Memory B cell (primary cell): Measurements from ENCODE around the gene DIPK1B.
"Not testable (repeated sequence)": the region's sequence is repeated elsewhere in the genome, so short reads cannot be mapped to it uniquely, and the experiment has no call there.

ENCODE experiments used
- ATAC-seq: fragments of 150-1000 bp; cut with Tn5 transposase; 2 replicates; pipeline ENCODE4 v1.10.0; 2021; ENCODE audit warnings: low read depth, mild to moderate bottlenecking, moderate library complexity
- DNase-seq, 2 donors: peaks; one replicate each; pipeline ENCODE4 v3.0.0; 2022; ENCODE audit warnings: low spot score in 2 of 2
- H3K27ac Mint-ChIP-seq: one replicate; pipeline ENCODE4 v1.8.0; 2022; ENCODE audit warnings: mild to moderate bottlenecking, moderate library complexity, mixed read lengths
- H3K27me3 Mint-ChIP-seq: one replicate; pipeline ENCODE4 v1.8.0; 2022; ENCODE audit warnings: mixed read lengths
- H3K36me3 Mint-ChIP-seq: one replicate; pipeline ENCODE4 v1.8.0; 2022; ENCODE audit warnings: mild to moderate bottlenecking, mixed read lengths
- H3K4me1 Mint-ChIP-seq: one replicate; pipeline ENCODE4 v1.8.0; 2022; ENCODE audit warnings: mixed read lengths
- H3K4me3 Mint-ChIP-seq: one replicate; pipeline ENCODE4 v1.8.0; 2022; ENCODE audit warnings: mild to moderate bottlenecking, moderate library complexity, mixed read lengths
- H3K9me3 Mint-ChIP-seq: one replicate; pipeline ENCODE4 v1.8.0; 2022; ENCODE audit warnings: mixed read lengths

The DIPK1B gene

GRCh38 chr9:136695955-136696354, 16.4 kb upstream of the DIPK1B start:
- Mint-ChIP-seq H3K36me3 (no peaks in the 10 kb centered on the region), H3K4me1 (peaks cover 16% of the 10 kb centered on the region), H3K4me3 (no peak overlapping the region), H3K27me3 (peaks cover 21% of the 10 kb centered on the region), H3K27ac (no peak overlapping the region), H3K9me3 (no peaks in the 10 kb centered on the region)
- ATAC-seq = no peak
- no peak for DNase-seq

DNA sequence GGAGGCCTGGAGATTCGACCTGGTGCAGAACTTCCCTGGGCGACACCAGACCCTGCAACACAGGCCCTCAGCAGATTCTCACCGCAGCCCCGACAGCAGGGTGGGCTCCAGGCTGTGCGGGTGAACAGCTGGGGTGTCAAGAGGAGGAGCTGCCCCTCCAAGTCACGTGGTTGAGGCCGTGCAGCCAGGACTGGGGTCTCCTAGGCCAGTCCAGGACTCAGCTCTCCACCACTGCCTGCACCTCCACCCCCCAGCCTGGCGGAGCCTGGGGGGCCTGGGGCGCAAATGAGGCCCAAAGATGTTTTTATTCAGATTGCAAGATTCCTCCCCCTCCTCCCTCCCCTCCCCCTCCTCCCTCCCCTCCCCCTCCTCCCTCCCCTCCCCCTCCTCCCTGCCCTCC, 15.9 kb upstream of the DIPK1B start:
- peaks cover 19% of the 10 kb centered on the region for H3K27me3 Mint-ChIP-seq
- no peaks in the 10 kb centered on the region for H3K36me3 Mint-ChIP-seq
- peaks cover 20% of the 10 kb centered on the region for H3K4me1 Mint-ChIP-seq
- no peaks in the 10 kb centered on the region for H3K9me3 Mint-ChIP-seq
- ATAC-seq = no peak
- no peak for DNase-seq
- no peak overlapping the region for H3K4me3 Mint-ChIP-seq
- no peak overlapping the region for H3K27ac Mint-ChIP-seq

DNA sequence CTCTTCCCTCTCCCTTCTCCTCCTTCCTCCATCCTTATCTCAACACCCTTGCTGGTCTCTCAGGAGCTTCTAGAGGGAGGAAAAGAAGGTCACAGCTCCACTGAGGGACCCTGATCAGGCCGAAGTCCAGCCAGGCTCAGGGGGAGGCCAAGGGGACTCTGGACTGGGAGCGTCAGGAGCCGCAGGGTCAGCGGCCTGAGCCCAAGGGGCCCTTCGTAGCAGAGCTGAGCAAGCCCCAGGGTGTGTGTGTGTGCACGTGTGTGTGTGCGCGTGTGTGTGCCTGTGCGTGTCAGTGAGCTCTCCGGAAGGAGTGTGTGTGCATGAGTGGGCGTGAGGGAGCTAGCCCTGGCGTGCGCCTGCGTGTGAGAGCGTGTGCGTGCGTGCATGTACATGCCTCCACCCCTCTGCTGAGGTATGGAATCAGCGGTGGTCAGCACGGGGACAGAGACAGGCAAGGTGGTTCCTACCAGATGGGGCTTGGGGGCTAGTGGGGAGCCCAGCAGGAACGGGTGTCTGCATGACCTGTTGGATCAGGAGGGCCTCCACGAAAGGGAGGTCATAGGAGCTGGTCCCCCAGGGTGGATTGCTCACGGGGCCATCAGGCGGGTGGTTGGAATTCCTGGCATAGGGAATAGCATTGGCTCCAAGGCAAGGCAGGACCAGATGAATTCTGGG, 15.1 kb upstream of the DIPK1B start:
- DNase-seq = no peak
- Mint-ChIP-seq H3K27me3 (peaks cover 19% of the 10 kb centered on the region), H3K36me3 (no peaks in the 10 kb centered on the region), H3K27ac (no peak overlapping the region), H3K4me3 (no peak overlapping the region), H3K4me1 (peaks cover 26% of the 10 kb centered on the region), H3K9me3 (no peaks in the 10 kb centered on the region)
- no peak for ATAC-seq

GRCh38 chr9:136697821-136698526, 14.4 kb upstream of the DIPK1B start:
- DNase-seq (no peak), ATAC-seq (no peak)
- Mint-ChIP-seq H3K4me1 (peaks cover 26% of the 10 kb centered on the region), H3K9me3 (no peaks in the 10 kb centered on the region), H3K27ac (no peak overlapping the region), H3K36me3 (no peaks in the 10 kb centered on the region), H3K27me3 (peaks cover 17% of the 10 kb centered on the region), H3K4me3 (no peak overlapping the region)

- DNase-seq (no peak), ATAC-seq (no peak)
- Mint-ChIP-seq H3K4me3 (no peak overlapping the region), H3K27ac (no peak overlapping the region), H3K9me3 (no peaks in the 10 kb centered on the region), H3K27me3 (peaks cover 13% of the 10 kb centered on the region), H3K4me1 (peaks cover 25% of the 10 kb centered on the region), H3K36me3 (no peaks in the 10 kb centered on the region)
Observed at GRCh38 chr9:136698635-136699246, 13.6 kb upstream of the DIPK1B start.

- Mint-ChIP-seq H3K36me3 (no peaks in the 10 kb centered on the region), H3K27me3 (peaks cover 16% of the 10 kb centered on the region), H3K4me1 (peaks cover 25% of the 10 kb centered on the region), H3K4me3 (no peak overlapping the region), H3K27ac (no peak overlapping the region), H3K9me3 (no peaks in the 10 kb centered on the region)
- ATAC-seq = no peak
- DNase-seq = no peak
Observed at GRCh38 chr9:136700304-136700703, 12.1 kb upstream of the DIPK1B start.

DNA sequence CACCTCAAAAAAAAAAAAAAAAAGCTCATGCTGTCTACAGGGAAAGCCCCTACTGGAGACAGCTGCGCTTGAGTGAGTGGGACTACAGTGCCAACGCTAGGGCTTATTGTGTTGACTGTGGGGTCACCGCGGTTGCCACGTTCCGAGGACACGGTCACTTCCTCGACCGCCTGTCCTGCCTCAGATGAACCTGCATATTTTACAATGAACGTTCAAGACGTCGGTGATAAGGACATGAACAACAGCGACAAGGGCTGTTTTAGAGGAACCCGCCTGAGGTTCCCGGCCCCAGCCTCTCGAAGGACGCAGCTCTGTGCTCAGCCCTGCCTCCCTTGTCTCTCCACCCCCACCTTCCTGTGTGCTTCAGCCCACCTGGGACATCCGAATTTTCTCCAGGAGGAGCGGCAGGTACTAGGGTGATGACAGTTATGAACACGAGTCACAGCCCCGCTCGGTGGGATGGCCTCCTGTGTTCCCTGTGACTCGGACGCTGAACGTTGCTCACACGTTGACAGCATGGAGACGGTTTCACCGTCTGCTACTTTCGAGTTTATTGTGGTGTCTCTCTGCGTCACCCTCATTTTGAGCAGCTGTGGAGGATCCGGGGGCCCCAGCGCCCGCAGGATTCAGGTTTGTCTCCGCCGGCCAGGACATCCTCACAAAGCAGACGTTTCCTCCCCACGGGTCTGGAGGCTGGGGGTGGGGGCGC, 11.3 kb upstream of the DIPK1B start:
- DNase-seq = peak; percentile 65 to 69
- Mint-ChIP-seq H3K4me3 (peak overlapping the region; percentile 80), H3K4me1 (peaks cover 25% of the 10 kb centered on the region), H3K27ac (peak overlapping the region; percentile 92), H3K27me3 (peaks cover 14% of the 10 kb centered on the region), H3K9me3 (no peaks in the 10 kb centered on the region), H3K36me3 (no peaks in the 10 kb centered on the region)
- ATAC-seq = peak; percentile 76

- Mint-ChIP-seq H3K9me3 (no peaks in the 10 kb centered on the region), H3K27ac (peak overlapping the region; percentile 92), H3K4me3 (peak overlapping the region; percentile 80), H3K4me1 (peaks cover 25% of the 10 kb centered on the region), H3K27me3 (peaks cover 14% of the 10 kb centered on the region), H3K36me3 (no peaks in the 10 kb centered on the region)
- ATAC-seq = no peak
- DNase-seq = no peak
Observed at GRCh38 chr9:136701668-136702053, 10.7 kb upstream of the DIPK1B start.

DNA sequence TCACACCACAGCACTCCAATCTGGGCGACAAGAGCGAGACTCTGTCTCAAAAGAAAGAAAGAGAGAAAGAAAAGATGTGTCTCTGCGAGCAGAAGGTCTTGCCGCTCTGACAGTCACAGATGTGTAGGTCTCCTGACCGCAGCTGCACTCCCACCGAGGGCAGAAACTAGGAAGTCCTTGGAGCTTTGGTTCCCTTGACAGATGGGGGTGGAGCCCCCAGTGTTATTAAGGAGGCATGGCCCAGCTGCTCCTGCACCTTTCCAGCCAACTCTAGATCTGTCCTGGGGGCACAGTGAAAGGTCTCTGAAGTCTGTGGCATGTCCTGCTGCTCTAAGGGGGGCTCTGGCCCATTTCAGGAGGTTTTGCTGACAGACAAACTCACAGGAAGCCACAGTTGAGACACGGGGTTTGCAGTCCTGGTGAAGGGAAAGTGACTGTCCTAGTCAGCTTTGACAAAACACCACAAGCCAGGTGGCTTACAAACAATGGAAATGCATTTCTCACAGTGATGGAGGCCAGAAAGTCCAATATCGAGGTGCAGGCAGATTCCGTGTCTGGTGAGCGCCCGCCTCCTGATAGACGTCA, 9.0 kb upstream of the DIPK1B start:
- Mint-ChIP-seq H3K4me1 (peaks cover 19% of the 10 kb centered on the region), H3K9me3 (no peaks in the 10 kb centered on the region), H3K36me3 (no peaks in the 10 kb centered on the region), H3K27ac (peak overlapping the region; percentile 14), H3K4me3 (no peak overlapping the region), H3K27me3 (peaks cover 5% of the 10 kb centered on the region)
- peak; percentile 18 for ATAC-seq
- no peak for DNase-seq

- H3K36me3 Mint-ChIP-seq, DNase-seq, H3K4me3 Mint-ChIP-seq, H3K27ac Mint-ChIP-seq, H3K27me3 Mint-ChIP-seq, H3K9me3 Mint-ChIP-seq, ATAC-seq: not testable (repeated sequence)
- peaks cover 19% of the 10 kb centered on the region for H3K4me1 Mint-ChIP-seq
Observed at GRCh38 chr9:136704741-136705140, 7.6 kb upstream of the DIPK1B start.

DNA sequence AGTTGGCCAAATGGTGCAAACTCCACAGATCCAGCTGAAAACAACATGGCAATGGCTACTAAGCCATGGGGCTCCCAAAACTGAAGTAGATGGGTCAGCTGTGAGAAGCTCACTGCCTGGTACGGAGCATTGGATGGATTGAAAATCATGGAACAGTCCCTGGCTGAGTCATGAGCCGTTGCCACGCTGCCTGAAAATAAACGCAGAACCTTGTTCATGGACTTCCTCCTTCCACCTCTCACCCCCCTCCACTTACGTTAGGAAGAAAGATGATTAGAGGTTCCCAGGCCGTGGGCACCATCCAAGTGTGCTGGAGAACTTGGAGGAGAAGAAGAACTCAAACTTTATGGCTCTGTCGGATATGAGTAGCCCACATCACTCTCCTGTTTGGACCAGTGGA, 6.8 kb upstream of the DIPK1B start:
- ATAC-seq (no peak), DNase-seq (no peak)
- Mint-ChIP-seq H3K36me3 (no peaks in the 10 kb centered on the region), H3K27me3 (peaks cover 9% of the 10 kb centered on the region), H3K4me3 (no peak overlapping the region), H3K27ac (no peak overlapping the region), H3K9me3 (no peaks in the 10 kb centered on the region), H3K4me1 (peaks cover 15% of the 10 kb centered on the region)

DNA sequence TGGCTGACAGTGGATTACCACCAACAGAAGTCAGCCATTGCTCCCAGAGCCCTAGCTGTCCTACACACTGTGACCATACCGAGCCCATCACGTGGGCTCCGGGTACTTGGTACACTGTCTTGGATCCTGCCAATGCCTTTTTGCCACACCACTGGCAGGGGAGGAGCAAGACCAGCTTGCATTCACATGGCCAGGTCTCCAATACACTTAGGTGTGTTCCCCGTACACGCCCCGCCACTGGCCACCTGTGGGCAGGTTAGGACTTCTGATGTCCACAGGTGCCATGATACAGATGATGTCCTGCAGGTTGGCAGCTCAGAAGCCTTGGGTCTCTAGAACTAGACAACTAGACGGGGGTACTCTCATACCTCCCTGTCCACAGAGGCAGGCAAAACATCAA, 5.4 kb upstream of the DIPK1B start:
- Mint-ChIP-seq H3K9me3 (no peaks in the 10 kb centered on the region), H3K4me3 (no peak overlapping the region), H3K36me3 (no peaks in the 10 kb centered on the region), H3K27ac (no peak overlapping the region), H3K4me1 (peaks cover 9% of the 10 kb centered on the region), H3K27me3 (peaks cover 13% of the 10 kb centered on the region)
- ATAC-seq (no peak), DNase-seq (no peak)

DNA sequence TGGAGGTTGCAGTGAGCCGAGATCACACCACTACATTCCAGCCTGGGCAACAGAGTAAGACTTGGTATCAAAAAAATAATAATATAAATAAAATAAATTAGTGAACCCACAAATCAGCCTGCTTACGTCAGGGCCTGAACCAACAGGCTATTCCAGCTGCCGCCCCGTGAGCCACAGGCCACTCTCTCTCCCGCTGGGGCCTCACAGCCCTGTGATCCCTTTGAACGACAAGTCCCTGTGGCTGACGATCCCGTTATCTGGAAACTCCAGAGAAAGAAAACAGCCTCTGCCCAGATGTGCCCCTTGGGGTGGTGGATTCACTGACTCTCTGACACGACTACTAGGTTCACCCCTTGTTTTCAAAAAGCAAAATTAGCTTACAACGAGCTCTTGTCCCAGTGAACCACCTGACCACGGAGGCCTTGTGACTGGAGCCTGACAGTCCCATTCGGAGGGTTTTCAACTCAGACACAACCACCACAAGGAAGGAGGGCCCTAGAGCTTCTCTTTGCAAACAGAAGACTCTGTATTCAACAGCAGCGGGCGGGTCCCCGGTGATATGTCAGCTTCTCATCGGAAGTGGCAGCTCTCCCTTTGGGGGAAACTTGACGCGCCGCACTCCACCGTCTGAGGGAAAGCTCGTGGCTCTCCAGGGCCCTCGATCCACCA, 4.4 kb upstream of the DIPK1B start:
- Mint-ChIP-seq H3K9me3 (no peaks in the 10 kb centered on the region), H3K4me1 (peaks cover 6% of the 10 kb centered on the region), H3K27ac (no peak overlapping the region), H3K4me3 (no peak overlapping the region), H3K27me3 (peaks cover 13% of the 10 kb centered on the region), H3K36me3 (no peaks in the 10 kb centered on the region)
- DNase-seq = no peak
- no peak for ATAC-seq
